ENCODE measurements around the gene CNTN2.

GRCh38 chr1:205107327-205107726 lies 64.3 kb downstream of the CNTN2 start:
- no peak for TF ChIP-seq POLR2A (IDR thresholded peaks at IDR 0.05)
- TF ChIP-seq, protein P1, sequence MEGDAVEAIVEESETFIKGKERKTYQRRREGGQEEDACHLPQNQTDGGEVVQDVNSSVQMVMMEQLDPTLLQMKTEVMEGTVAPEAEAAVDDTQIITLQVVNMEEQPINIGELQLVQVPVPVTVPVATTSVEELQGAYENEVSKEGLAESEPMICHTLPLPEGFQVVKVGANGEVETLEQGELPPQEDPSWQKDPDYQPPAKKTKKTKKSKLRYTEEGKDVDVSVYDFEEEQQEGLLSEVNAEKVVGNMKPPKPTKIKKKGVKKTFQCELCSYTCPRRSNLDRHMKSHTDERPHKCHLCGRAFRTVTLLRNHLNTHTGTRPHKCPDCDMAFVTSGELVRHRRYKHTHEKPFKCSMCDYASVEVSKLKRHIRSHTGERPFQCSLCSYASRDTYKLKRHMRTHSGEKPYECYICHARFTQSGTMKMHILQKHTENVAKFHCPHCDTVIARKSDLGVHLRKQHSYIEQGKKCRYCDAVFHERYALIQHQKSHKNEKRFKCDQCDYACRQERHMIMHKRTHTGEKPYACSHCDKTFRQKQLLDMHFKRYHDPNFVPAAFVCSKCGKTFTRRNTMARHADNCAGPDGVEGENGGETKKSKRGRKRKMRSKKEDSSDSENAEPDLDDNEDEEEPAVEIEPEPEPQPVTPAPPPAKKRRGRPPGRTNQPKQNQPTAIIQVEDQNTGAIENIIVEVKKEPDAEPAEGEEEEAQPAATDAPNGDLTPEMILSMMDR (IDR thresholded peaks at IDR 0.05), result no peak
